GM23338 (cell line): ENCODE measurements around the gene TK1. TPM values are rescaled to one million over a fixed set of nuclear protein-coding genes. Genes with fewer than 3 reads are reported as not detected.
A peak's percentile ranks its signal among the peaks of the same experiment; 100 is the strongest.

Experiments used
- ATAC-seq: fragments of 200-7000 bp; cut with Tn5 transposase; 3 replicates; pipeline ENCODE4 v1.9.1; 2020
- DNase-seq: peaks from one replicate; pipeline ENCODE4 v3.0.0-alpha.2; 2015; ENCODE audit warnings: low spot score
- H2AFZ ChIP-seq: fragments of 200-600 bp; sonication (generic); 2 replicates; pipeline ENCODE4 v1.8.0; 2016; ENCODE audit warnings: antibody characterized with exemption, mild to moderate bottlenecking, moderate library complexity
- H3F3A ChIP-seq: fragments of 200-600 bp; sonication (generic); replicated peaks from 2 replicates; pipeline ENCODE4 v1.8.0; 2017; ENCODE audit warnings: antibody characterized with exemption, mixed run types, low read depth
- H3K27ac ChIP-seq: fragments of 200-600 bp; sonication (generic); 2 replicates; pipeline ENCODE4 v1.6.1; 2016; ENCODE audit warnings: low read depth
- H3K27me3 ChIP-seq: fragments of 200-600 bp; sonication (generic); 2 replicates; pipeline ENCODE4 v1.8.0; 2016; ENCODE audit warnings: mild to moderate bottlenecking, mixed run types, moderate library complexity; ENCODE audit not compliant: insufficient read depth
- H3K36me3 ChIP-seq: fragments of 200-600 bp; sonication (generic); 2 replicates; pipeline ENCODE4 v1.8.0; 2016; ENCODE audit warnings: mild to moderate bottlenecking; ENCODE audit not compliant: insufficient read depth
- H3K4me1 ChIP-seq: fragments of 200-600 bp; sonication (generic); 2 replicates; pipeline ENCODE4 v1.8.0; 2016; ENCODE audit warnings: mild to moderate bottlenecking, moderate library complexity; ENCODE audit not compliant: insufficient read depth
- H3K4me2 ChIP-seq: fragments of 200-600 bp; sonication (generic); 2 replicates; pipeline ENCODE4 v1.7.1; 2017; ENCODE audit warnings: mixed run types
- H3K4me3 ChIP-seq: fragments of 200-600 bp; sonication (generic); 2 replicates; pipeline ENCODE4 v1.6.1; 2016; ENCODE audit warnings: mixed run types
- H3K79me2 ChIP-seq: fragments of 200-600 bp; sonication (generic); replicated peaks from 2 replicates; pipeline ENCODE4 v1.8.0; 2017; ENCODE audit warnings: mild to moderate bottlenecking; ENCODE audit not compliant: insufficient read depth
- H3K9me2 ChIP-seq: fragments of 200-600 bp; sonication (generic); 2 replicates; pipeline ENCODE4 v1.8.0; 2017; ENCODE audit not compliant: insufficient read depth
- H4K20me1 ChIP-seq: fragments of 200-600 bp; sonication (generic); replicated peaks from 2 replicates; pipeline ENCODE4 v1.8.0; 2017; ENCODE audit warnings: mild to moderate bottlenecking; ENCODE audit not compliant: insufficient read depth
- H3K27ac Mint-ChIP-seq: 2 replicates; pipeline ENCODE4 v1.8.0; 2020; ENCODE audit warnings: inconsistent platforms, mild to moderate bottlenecking, moderate library complexity, mixed read lengths
- H3K27me3 Mint-ChIP-seq: 3 replicates; pipeline ENCODE4 v1.8.0; 2022; ENCODE audit warnings: low read depth, mild to moderate bottlenecking, moderate library complexity, mixed read lengths, inconsistent platforms; ENCODE audit not compliant: insufficient read depth, poor library complexity
- H3K36me3 Mint-ChIP-seq: 3 replicates; pipeline ENCODE4 v1.8.0; 2021; ENCODE audit warnings: low read depth, mild to moderate bottlenecking, inconsistent platforms, moderate library complexity, mixed read lengths
- H3K4me1 Mint-ChIP-seq: 3 replicates; pipeline ENCODE4 v1.8.0; 2020; ENCODE audit warnings: mild to moderate bottlenecking, inconsistent platforms, mixed read lengths
- H3K4me3 Mint-ChIP-seq: 3 replicates; pipeline ENCODE4 v1.8.0; 2021; ENCODE audit warnings: moderate library complexity, mild to moderate bottlenecking, inconsistent platforms, mixed read lengths
- H3K9me3 Mint-ChIP-seq: 3 replicates; pipeline ENCODE4 v1.8.0; 2020; ENCODE audit warnings: moderate library complexity, mild to moderate bottlenecking, inconsistent platforms, mixed read lengths
- CREB1 ChIP-seq: fragments of 250-450 bp; sonication (Bioruptor Pico); IDR thresholded peaks from 2 replicates; pipeline ENCODE4 v1.5.0; 2020; ENCODE audit warnings: low read depth, mild to moderate bottlenecking, moderate library complexity
- CTCF ChIP-seq, 2 experiments: fragments of 200-600 bp in 1 of 2; sonication (generic) in 1 of 2; conservative IDR thresholded peaks; 2 replicates each; pipeline versions ENCODE4 v1.5.1 to v1.6.1; 2016 to 2017; ENCODE audit warnings: antibody characterized with exemption in 2 of 2, low read depth in 2 of 2, mild to moderate bottlenecking in 2 of 2, moderate library complexity in 1 of 2
- ETS1 ChIP-seq: IDR thresholded peaks from 2 replicates; pipeline ENCODE4 v1.6.1; 2016; ENCODE audit warnings: antibody characterized with exemption
- EZH2 ChIP-seq: fragments of 200-600 bp; sonication (generic); IDR thresholded peaks from one replicate; pipeline ENCODE4 v1.8.0; 2017; ENCODE audit warnings: antibody characterized with exemption, mild to moderate bottlenecking, low read depth; ENCODE audit not compliant: unreplicated experiment
- EZH2phosphoT487 ChIP-seq: fragments of 200-600 bp; sonication (generic); IDR thresholded peaks from one replicate; pipeline ENCODE4 v1.8.1; 2018; ENCODE audit warnings: antibody characterized with exemption; ENCODE audit not compliant: unreplicated experiment
- NANOG ChIP-seq: IDR thresholded peaks from 2 replicates; pipeline ENCODE4 v1.6.1; 2016; ENCODE audit warnings: antibody characterized with exemption, borderline replicate concordance
- POLR2AphosphoS5 ChIP-seq: IDR thresholded peaks from 2 replicates; pipeline ENCODE4 v1.6.1; 2016; ENCODE audit warnings: antibody characterized with exemption, low read depth
- STAT1 ChIP-seq: IDR thresholded peaks from one replicate; pipeline ENCODE4 v1.6.1; 2016; ENCODE audit warnings: antibody characterized with exemption; ENCODE audit not compliant: unreplicated experiment
- ZNF114 ChIP-seq: fragments of 250-450 bp; sonication (Bioruptor Pico); IDR thresholded peaks from 2 replicates; pipeline ENCODE4 v1.5.0; 2020; ENCODE audit warnings: mild to moderate bottlenecking, moderate library complexity
- ZNF331 ChIP-seq: fragments of 250-450 bp; sonication (Bioruptor Pico); IDR thresholded peaks from 2 replicates; pipeline ENCODE4 v1.5.0; 2020; ENCODE audit warnings: low read depth, mild to moderate bottlenecking, moderate library complexity
- polyA plus RNA-seq: library from polyadenylated mRNA; unstranded; fragments of >200 nt; fragmentation: Nextera tagmentation; extraction: Ambion mirVana; gene quantifications from 2 replicates; pipeline ENCODE4 v1.2.1, GENCODE V29; 2016
- total RNA-seq: library from RNA; depleted of rRNA; stranded (reverse); fragments of >200 nt; shearing (Covaris generic); gene quantifications from 2 replicates; pipeline ENCODE4 v1.2.3, GENCODE V29; 2014
- TF ChIP-seq, protein P1 (sequence below): fragments of 250-450 bp; sonication (Bioruptor Pico); IDR thresholded peaks from 2 replicates; pipeline ENCODE4 v1.5.0; 2020; ENCODE audit warnings: mild to moderate bottlenecking, moderate library complexity

TK1 gene
- total and polyA plus RNA-seq, 2 experiments from 2014 or later = 74.5 to 84.4 TPM

GRCh38 chr17:78131172-78132083, 55.4 kb downstream of the TK1 start (continued):
- TF ChIP-seq CTCF (conservative IDR thresholded peaks at IDR 0.05; ENCODE audit: low read depth in 2 of 2) (no peak), CREB1 (CRISPR knock-in tag) (no peak), STAT1 (no peak), NANOG (no peak), ETS1 (no peak), ZNF331 (CRISPR knock-in tag) (no peak), EZH2phosphoT487 (no peak), POLR2AphosphoS5 (no peak)

DNA sequence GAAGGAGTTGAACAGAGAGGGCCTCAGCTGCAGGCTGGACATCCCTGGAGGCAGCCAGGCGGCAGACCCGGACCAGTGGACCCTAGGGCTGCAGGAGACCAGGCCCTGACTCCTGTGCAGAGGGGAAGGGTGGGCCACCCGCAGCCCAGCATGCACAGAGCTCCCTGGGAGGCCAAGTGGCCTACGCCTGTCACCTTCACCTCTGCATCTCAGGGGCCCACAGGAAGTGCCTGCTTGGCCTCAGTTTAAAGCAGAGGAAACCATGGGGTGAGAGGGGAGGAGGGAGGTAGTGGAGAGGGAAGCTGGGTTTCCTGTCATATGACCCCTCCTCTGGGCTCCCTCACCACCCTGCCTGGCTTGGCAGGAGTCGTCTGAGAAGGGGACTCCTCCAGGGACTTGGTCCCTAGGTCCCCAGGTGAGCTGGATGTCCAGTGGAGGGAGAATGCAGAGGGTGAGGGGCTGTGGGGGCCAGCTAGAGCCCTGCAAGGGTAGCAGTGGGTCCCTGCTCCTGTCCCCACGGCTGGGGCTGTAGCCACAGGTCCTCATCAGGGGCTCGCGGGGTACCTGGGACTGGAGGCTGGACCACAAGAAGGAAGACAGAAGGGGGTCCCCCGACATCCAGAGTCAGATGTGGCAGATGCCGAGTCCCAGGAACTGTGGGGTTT, 56.3 kb downstream of the TK1 start, which contains the start of gene TMC8:
TSS of gene TMC8 (plus strand) at position 335 of the 665 bp plus-strand sequence. CDS start 818 bp downstream, outside the sequence.
- Histone ChIP-seq H3K79me2 (0 out of 2 replicates have a peak, but pooled peaks cover 5% of the 10 kb centered on the region), H3K27me3 (peaks cover 22% of the 10 kb centered on the region), H3F3A (peaks cover 10% of the 10 kb centered on the region; the same call in 1 of the 2 replicates), H3K9me2 (no peaks in the 10 kb centered on the region), H3K4me3 (peak within 1 kb of the TSS; percentile 63), H3K4me1 (peaks cover 34% of the 10 kb centered on the region), H4K20me1 (no peaks in the 10 kb centered on the region), H3K36me3 (no peaks in the 10 kb centered on the region), H3K27ac (no peak within 1 kb of the TSS), H3K4me2 (peak within 1 kb of the TSS; percentile 81), H2AFZ (no peak within 1 kb of the TSS; the same call in 1 of the 2 replicates)
- ATAC-seq = no peak
- DNase-seq = no peak
- Mint-ChIP-seq H3K36me3 (peaks cover 2% of the 10 kb centered on the region; the same call in 1 of the 3 replicates), H3K4me3 (peak within 1 kb of the TSS; percentile 36; the same call in 1 of the 3 replicates), H3K9me3 (no peaks in the 10 kb centered on the region), H3K4me1 (peaks cover 24% of the 10 kb centered on the region), H3K27ac (no peak within 1 kb of the TSS), H3K27me3 (peaks cover 35% of the 10 kb centered on the region)
- TF ChIP-seq EZH2 (no peak), EZH2phosphoT487 (no peak), ZNF331 (CRISPR knock-in tag) (no peak), CTCF (conservative IDR thresholded peaks at IDR 0.05; ENCODE audit: low read depth in 2 of 2) (no peak), ZNF114 (CRISPR knock-in tag) (no peak)
- TF ChIP-seq, protein P1, sequence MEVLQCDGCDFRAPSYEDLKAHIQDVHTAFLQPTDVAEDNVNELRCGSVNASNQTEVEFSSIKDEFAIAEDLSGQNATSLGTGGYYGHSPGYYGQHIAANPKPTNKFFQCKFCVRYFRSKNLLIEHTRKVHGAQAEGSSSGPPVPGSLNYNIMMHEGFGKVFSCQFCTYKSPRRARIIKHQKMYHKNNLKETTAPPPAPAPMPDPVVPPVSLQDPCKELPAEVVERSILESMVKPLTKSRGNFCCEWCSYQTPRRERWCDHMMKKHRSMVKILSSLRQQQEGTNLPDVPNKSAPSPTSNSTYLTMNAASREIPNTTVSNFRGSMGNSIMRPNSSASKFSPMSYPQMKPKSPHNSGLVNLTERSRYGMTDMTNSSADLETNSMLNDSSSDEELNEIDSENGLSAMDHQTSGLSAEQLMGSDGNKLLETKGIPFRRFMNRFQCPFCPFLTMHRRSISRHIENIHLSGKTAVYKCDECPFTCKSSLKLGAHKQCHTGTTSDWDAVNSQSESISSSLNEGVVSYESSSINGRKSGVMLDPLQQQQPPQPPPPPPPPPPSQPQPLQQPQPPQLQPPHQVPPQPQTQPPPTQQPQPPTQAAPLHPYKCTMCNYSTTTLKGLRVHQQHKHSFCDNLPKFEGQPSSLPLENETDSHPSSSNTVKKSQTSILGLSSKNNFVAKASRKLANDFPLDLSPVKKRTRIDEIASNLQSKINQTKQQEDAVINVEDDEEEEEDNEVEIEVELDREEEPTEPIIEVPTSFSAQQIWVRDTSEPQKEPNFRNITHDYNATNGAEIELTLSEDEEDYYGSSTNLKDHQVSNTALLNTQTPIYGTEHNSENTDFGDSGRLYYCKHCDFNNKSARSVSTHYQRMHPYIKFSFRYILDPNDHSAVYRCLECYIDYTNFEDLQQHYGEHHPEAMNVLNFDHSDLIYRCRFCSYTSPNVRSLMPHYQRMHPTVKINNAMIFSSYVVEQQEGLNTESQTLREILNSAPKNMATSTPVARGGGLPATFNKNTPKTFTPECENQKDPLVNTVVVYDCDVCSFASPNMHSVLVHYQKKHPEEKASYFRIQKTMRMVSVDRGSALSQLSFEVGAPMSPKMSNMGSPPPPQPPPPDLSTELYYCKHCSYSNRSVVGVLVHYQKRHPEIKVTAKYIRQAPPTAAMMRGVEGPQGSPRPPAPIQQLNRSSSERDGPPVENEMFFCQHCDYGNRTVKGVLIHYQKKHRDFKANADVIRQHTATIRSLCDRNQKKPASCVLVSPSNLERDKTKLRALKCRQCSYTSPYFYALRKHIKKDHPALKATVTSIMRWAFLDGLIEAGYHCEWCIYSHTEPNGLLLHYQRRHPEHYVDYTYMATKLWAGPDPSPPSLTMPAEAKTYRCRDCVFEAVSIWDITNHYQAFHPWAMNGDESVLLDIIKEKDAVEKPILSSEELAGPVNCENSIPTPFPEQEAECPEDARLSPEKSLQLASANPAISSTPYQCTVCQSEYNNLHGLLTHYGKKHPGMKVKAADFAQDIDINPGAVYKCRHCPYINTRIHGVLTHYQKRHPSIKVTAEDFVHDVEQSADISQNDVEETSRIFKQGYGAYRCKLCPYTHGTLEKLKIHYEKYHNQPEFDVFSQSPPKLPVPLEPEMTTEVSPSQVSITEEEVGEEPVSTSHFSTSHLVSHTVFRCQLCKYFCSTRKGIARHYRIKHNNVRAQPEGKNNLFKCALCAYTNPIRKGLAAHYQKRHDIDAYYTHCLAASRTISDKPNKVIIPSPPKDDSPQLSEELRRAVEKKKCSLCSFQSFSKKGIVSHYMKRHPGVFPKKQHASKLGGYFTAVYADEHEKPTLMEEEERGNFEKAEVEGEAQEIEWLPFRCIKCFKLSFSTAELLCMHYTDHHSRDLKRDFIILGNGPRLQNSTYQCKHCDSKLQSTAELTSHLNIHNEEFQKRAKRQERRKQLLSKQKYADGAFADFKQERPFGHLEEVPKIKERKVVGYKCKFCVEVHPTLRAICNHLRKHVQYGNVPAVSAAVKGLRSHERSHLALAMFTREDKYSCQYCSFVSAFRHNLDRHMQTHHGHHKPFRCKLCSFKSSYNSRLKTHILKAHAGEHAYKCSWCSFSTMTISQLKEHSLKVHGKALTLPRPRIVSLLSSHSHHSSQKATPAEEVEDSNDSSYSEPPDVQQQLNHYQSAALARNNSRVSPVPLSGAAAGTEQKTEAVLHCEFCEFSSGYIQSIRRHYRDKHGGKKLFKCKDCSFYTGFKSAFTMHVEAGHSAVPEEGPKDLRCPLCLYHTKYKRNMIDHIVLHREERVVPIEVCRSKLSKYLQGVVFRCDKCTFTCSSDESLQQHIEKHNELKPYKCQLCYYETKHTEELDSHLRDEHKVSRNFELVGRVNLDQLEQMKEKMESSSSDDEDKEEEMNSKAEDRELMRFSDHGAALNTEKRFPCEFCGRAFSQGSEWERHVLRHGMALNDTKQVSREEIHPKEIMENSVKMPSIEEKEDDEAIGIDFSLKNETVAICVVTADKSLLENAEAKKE (CRISPR knock-in tag) = no peak
